AG08396 (cell line): ENCODE data around the gene CKB.

Experiments used
- DNase-seq: peaks from one replicate; pipeline ENCODE4 v3.0.0; 2012; ENCODE audit warnings: low spot score, mixed read lengths

Gene CKB

DNA sequence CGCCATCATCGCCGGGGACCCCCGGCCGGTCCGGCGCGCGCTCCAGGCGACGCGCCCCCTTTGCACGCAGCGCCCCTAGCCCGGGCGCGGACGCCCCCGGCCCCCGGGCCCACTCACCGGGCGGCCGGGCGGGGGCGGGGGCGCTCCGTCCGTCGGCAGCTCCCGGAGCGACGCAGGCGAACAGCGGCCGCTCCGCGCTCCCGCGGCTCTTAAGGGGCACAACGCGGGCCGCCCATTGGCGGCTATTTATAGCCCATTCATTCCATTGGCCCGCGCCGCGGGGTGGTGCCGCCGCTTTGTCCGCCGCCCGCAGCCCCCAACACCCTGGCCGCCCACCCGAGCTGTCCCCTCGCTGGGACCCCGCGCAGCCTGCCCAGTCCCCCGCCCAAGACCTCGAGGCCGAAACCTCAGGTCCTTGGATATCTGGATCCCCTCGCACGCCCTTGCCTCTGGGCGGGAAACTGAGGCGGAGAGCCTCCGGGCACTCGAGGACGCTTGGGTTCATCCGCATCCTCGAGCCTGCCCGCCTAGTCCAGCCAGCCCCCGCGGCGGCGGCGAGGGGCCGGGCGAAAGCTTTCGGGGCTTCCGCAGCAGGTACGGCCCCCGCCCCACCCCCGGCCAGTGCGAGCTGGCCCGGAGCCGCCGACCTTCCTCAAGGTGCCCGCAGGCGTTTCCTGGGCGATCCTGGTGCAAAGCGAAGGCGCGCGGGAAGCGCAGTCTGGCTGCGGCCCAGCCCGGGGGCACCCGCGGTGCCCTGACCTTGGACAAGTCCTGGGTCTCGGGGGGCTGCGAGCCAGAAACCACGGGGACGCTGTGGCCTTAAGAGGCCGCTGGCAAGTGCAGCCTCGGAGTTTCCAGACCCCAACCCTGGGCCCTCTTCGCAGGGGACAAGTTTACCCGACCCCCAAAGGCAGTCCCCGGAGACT is at the start of gene CKB:
CKB (minus strand) TSS at position 182 of the 926 bp plus-strand sequence. CDS start 337 bp downstream, outside the sequence.
- DNase-seq, result peak; percentile 92

DNA sequence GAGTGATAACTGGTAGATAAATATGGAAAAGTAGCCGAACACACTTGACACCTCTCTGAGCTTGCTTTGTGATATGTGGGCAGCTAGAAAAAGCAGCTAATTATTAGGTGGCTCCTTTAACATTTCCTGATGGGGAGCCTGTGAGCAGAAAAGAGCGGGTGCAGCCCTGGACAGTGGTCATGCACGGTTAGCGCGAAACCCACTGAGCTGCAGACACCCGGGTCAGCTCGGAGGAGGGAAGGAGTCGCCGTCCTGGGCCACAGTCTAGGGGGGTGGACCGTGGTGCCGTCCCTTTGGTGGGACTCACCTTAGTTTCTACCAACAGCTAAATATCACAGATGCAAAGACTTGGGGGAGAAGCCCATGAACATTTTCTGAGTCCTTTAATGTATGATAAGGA is 46.8 kb upstream of the CKB start:
- no peak for DNase-seq

DNA sequence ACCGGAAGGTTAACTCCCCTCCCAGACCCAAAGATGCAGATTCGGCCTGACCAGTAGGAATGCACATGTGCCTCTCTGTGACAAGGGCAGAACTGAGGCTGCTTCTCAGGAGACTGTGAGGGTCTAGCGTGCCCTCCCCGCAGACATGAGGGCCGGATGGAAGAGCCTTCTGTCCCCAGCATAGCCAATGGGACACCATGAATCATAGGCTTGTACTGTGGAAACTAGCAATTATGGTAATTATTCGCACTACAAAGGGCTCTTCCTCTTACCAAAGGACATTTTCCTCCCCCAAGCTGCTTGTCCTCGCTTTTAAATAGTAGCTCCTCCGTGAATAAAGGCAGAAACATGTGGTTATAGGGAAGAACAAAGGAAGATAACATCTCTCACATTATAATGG is 46.3 kb upstream of the CKB start:
- no peak for DNase-seq

GRCh38 chr14:103563844-103564505 is 41.3 kb upstream of the CKB start:
- DNase-seq, result no peak

DNA sequence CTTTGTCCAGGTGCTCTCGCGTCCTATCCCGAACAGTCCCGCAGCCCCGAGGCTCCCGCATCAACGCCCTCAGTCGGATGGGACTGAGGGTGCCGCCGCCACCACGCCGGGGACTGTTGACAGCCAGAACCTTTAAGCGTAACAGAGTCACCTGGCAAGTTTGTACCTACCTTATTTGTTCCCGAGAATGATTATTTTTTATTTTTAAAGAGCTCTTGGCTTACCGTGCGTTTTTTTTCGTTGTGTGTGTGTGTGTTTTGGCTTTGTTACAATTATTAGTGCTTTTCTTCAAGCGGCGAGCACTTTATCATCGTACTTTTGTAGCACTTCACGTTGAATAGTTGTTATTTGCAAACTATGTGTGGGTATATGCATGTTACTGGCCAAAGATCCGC is 40.6 kb upstream of the CKB start:
- DNase-seq, result no peak

- peak; percentile 94 for DNase-seq
These were observed 40.0 kb upstream of the CKB start, which contains the start of the genes BAG5 and COA8 for GRCh38 chr14:103562429-103563225. Gene BAG5 (minus strand): TSS chr14:103562657. CDS start chr14:103561164, 1,493 bp downstream. Gene COA8 (plus strand): TSS chr14:103562960. CDS start chr14:103563002, 42 bp downstream.

- peak; percentile 70 for DNase-seq
These were observed 39.5 kb upstream of the CKB start for GRCh38 chr14:103562179-103562428.

- peak; percentile 77 for DNase-seq
These were observed 39.0 kb upstream of the CKB start for GRCh38 chr14:103561381-103562178.

DNA sequence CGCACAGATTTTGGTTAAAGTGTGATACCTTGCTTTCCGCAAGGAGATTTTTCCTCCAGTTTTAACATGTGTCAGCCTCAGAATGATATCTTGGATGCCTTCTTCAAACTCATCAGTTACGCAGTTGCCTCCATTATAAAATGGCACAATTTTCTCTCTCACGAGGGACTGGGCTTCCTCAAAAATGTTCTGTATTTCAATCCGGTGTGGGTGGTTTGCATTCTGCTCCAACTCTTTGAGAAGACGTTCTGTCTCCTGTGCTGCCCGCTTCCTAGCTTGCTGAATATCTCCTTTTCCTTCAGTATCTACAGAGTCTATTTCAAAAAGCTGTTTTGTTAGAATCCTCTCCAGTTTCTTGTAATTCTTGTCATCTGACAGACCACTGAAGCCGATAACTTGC is 38.1 kb upstream of the CKB start:
- DNase-seq, result no peak

DNA sequence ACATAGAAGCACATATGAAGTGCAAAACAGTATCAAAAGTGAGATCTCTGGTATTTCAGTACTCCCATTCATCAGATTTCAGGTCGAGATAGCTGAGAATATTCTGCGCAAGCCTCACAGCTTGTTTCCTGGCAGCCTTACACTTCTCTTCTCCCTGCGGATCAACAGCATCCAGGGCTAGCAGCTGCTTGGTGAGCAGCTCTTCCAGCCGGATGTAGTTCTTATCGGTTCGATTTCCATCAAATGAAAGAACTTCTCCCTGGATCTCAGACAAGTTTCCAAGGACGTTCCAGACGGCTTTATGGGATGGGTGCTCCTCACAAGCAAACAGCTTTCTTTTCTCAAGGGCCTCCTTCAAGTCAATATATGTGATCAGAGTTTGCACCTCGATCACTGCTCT is 37.1 kb upstream of the CKB start:
- DNase-seq, result no peak

GRCh38 chr14:103558071-103558882 is 35.6 kb upstream of the CKB start:
- DNase-seq, result peak; percentile 72

- no peak for DNase-seq
These were observed 34.5 kb upstream of the CKB start for GRCh38 chr14:103556946-103557758.

GRCh38 chr14:103555559-103556337 is 33.1 kb upstream of the CKB start:
- DNase-seq, result no peak

DNA sequence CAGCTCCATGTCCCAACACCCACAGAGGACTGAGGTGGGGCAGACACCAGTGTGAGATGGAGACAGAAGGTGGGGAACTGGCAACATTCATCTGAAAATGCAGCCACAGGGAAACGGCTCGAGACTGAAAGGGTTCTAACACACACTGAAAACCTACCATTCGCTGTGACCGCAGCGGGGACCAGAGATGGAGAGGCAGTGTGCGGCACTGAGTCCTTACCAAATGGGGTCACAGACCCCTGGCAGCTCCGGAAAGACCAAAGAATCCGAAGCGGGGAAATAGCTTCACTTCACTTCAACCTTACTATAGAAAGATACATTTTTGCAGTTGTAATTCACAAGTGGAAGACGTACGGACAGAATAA is 30.2 kb upstream of the CKB start:
- DNase-seq, result no peak

DNA sequence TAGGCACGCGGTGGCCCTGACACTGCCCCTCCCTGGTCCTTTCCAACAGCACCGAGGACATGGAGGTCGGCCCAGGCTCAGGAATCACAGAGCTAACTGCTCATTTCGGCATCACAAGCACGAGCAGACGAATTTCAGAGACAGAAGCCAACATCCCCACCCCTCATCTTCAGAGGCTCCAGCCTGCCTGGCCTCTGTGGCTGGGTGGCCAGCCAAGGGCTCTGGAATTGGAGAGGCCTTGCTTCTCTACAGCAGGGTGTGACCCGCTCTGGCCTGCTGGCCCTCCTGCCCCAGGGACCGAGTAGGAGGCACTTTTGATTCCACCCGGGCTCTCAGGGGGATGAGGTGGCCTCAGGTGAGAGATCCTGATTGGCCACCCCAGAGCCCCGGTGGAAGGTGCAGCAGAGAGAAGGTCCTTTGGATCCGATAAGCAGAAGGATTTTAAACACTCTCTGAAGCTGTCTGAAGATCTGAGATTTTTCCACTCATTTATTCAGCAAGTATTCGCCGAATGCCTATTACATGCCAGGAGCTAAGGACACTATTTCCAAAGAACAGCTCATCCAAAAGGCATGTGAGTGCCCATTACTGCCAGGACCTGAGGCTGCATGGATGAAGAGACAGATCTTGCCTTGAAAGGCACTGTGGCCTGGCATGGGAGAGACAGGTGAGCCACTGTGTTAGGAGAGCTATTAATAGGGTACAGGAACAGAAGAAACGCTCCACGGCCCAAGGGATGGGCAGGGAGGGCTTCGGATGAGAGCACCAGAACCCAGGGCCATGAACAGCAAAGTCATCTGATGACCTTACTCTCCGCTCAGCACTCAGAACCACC is 29.6 kb upstream of the CKB start:
- peak; percentile 73 for DNase-seq

GRCh38 chr14:103551338-103551762 is 28.7 kb upstream of the CKB start:
- DNase-seq, result no peak

DNA sequence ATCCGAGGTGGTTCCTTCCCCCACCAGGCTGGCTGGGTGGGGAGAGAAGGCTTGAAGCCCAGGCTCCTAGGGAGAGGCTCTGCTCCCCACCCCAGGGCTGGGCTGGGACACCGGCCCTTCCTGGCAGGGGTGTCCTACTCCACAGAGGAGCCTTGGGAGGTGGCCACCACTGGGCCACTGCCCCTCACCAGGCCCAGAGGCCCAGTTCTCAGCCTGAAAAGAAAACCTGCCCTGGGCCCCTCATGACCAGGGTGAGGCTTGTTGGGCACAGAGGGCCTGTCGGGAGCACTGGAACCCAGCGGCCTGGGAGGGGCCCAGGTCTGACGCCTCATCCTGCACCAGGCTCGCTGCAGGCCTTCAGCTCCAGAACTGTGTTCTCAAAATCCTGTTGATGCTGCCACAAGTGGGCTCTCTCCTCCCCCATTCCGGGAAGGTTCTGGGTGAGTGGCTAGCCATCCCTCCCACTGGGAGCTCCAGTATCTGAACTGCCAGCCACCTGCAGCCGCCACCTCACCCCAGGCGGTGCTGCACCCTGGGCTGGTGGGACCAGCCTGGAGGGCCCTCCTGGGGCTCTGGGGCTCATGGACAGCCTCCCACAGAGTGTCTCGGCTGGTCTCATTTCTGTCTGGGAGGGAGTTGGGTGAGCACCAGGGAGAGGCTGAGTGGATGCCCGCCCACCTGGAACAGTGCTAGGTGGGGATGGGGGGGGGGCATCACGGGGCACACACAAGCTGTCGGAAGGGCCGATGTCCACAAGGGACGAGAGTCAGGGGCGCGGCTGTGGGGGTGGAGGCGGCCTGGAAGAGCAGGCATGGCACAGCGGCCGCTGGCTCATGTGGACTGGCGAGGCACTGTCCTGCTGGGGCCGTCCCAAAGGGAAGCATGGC is 28.1 kb upstream of the CKB start:
- no peak for DNase-seq
